ENCODE measurements around the gene CDH4.

Gene CDH4

DNA sequence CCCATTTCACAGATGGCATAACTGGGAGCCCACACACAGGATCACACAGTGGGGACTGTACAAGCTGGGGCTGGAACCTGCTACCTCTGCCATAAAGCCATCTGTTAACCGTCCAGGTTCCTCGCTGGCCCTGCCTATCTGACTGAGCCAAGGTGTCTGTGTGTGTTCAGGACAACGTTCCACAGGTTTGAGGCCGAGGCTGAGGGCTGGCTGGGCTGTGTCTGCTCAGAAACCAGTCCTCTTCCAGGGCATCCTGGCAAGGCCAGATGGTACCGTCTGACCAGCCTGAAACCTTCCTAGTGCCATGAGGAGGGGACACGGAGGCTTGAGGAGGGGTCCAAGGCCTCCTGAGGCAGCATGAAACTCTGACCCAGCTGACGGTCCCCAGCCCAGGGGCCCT lies 663.0 kb downstream of the CDH4 start:
- H3K9me3 ChIP-seq (ENCODE audit: insufficient read depth, low read length), result no peaks in the 10 kb centered on the region
- H2AFZ ChIP-seq (ENCODE audit: low read depth, low read length, severe bottlenecking), result no peak overlapping the region
- H3K36me3 ChIP-seq (ENCODE audit: low read length), result no peaks in the 10 kb centered on the region
- H3K4me3 ChIP-seq (ENCODE audit: insufficient read depth, low read length, poor library complexity, severe bottlenecking), result no peak overlapping the region
- no peaks in the 10 kb centered on the region for H3F3A ChIP-seq (ENCODE audit: insufficient read depth)
- H3K9ac ChIP-seq (ENCODE audit: low read length), result no peak overlapping the region
- H3K27ac ChIP-seq (ENCODE audit: low read depth, low read length), result no peak overlapping the region
- TF ChIP-seq, protein P1, sequence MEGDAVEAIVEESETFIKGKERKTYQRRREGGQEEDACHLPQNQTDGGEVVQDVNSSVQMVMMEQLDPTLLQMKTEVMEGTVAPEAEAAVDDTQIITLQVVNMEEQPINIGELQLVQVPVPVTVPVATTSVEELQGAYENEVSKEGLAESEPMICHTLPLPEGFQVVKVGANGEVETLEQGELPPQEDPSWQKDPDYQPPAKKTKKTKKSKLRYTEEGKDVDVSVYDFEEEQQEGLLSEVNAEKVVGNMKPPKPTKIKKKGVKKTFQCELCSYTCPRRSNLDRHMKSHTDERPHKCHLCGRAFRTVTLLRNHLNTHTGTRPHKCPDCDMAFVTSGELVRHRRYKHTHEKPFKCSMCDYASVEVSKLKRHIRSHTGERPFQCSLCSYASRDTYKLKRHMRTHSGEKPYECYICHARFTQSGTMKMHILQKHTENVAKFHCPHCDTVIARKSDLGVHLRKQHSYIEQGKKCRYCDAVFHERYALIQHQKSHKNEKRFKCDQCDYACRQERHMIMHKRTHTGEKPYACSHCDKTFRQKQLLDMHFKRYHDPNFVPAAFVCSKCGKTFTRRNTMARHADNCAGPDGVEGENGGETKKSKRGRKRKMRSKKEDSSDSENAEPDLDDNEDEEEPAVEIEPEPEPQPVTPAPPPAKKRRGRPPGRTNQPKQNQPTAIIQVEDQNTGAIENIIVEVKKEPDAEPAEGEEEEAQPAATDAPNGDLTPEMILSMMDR (IDR thresholded peaks at IDR 0.05; ENCODE audit: insufficient read depth, low read length, poor library complexity, severe bottlenecking), result no peak
- no peak for TF ChIP-seq EZH2phosphoT487 (conservative IDR thresholded peaks at IDR 0.05; ENCODE audit: low read length)
- no peak overlapping the region for H3K4me2 ChIP-seq (ENCODE audit: low read depth, low read length, poor library complexity, severe bottlenecking)
- H3K27me3 ChIP-seq (ENCODE audit: low read length), result no peaks in the 10 kb centered on the region
- no peaks in the 10 kb centered on the region for H3K9me2 ChIP-seq (replicated peaks; ENCODE audit: insufficient read depth, low read length)
- H3K79me2 ChIP-seq (ENCODE audit: insufficient read depth, low read length), result no peaks in the 10 kb centered on the region
- no peaks in the 10 kb centered on the region for H4K20me1 ChIP-seq (ENCODE audit: low read depth, low read length)

DNA sequence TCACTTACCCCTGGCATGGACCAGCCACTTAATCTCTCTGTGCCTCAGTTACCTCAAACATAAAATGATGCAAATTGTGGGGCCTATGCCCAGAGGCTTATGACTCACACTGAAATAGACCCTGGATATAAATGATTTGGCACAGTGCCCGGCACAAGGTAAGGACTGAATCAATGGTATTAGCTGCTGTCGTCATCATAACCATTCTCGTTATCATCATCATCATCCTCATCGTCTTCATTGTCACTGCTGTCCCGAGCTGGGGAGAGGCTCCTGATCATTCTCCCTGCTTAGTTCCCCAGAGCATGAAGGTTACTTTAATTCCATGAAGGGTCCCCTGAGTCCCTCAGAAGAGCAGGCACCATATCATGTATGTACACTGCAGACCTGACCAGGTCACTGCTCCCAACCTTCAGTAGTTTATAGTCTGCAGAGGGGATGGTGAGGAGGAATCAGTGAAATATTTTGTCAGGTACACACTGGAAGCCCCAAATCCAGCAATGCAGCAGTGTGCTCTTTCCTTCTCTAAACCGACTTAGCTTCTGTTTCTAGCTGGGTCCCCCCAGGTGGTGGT lies 664.3 kb downstream of the CDH4 start:
- TF ChIP-seq, protein P1 (IDR thresholded peaks at IDR 0.05; ENCODE audit: insufficient read depth, low read length, poor library complexity, severe bottlenecking), result no peak
- no peak for TF ChIP-seq EZH2phosphoT487 (conservative IDR thresholded peaks at IDR 0.05; ENCODE audit: low read length)
- no peak overlapping the region for H2AFZ ChIP-seq (ENCODE audit: low read depth, low read length, severe bottlenecking)
- no peaks in the 10 kb centered on the region for H3K9me3 ChIP-seq (ENCODE audit: insufficient read depth, low read length)
- no peaks in the 10 kb centered on the region for H3K36me3 ChIP-seq (ENCODE audit: low read length)
- no peak overlapping the region for H3K4me2 ChIP-seq (ENCODE audit: low read depth, low read length, poor library complexity, severe bottlenecking)
- no peaks in the 10 kb centered on the region for H3F3A ChIP-seq (ENCODE audit: insufficient read depth)
- no peaks in the 10 kb centered on the region for H3K9me2 ChIP-seq (replicated peaks; ENCODE audit: insufficient read depth, low read length)
- no peak overlapping the region for H3K4me3 ChIP-seq (ENCODE audit: insufficient read depth, low read length, poor library complexity, severe bottlenecking)
- no peak overlapping the region for H3K9ac ChIP-seq (ENCODE audit: low read length)
- H3K79me2 ChIP-seq (ENCODE audit: insufficient read depth, low read length), result no peaks in the 10 kb centered on the region
- H3K27ac ChIP-seq (ENCODE audit: low read depth, low read length), result no peak overlapping the region
- H3K27me3 ChIP-seq (ENCODE audit: low read length), result no peaks in the 10 kb centered on the region
- H4K20me1 ChIP-seq (ENCODE audit: low read depth, low read length), result no peaks in the 10 kb centered on the region

DNA sequence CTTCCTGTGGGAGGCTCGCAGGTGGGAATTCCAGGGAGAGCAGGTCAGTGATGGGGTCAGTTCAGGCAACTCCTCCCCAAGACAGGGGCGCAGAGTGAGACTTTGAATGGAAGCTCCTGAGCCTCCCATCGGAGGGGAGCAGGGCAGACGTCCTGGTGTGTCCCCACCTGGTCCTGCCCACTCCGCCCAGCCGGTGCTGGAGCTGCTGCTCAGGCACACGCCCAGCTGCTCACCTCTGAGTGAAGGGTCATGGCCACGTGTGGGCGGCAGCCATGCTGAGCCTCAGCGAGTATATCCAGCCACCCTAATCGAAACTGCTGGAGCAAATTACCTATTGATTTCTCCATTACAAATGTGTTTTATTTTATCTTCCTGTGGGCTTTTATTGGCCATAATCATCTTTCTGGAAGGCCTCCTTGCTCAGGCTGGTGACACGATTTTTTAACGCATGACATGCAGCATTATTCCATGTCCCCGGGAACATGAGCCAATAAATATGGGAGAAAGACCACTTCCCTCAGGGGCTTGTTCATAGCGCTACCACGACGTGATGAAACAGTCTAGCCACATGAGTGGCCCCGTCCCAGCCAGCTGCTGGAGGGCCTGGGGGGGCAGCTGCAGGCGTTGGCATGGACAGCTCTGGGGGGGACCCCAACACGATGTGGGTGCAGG lies 665.5 kb downstream of the CDH4 start:
- H3K36me3 ChIP-seq (ENCODE audit: low read length), result no peaks in the 10 kb centered on the region
- no peaks in the 10 kb centered on the region for H3K9me3 ChIP-seq (ENCODE audit: insufficient read depth, low read length)
- no peaks in the 10 kb centered on the region for H3K27me3 ChIP-seq (ENCODE audit: low read length)
- H3K9me2 ChIP-seq (replicated peaks; ENCODE audit: insufficient read depth, low read length), result no peaks in the 10 kb centered on the region
- H3K4me3 ChIP-seq (ENCODE audit: insufficient read depth, low read length, poor library complexity, severe bottlenecking), result no peak overlapping the region
- no peak overlapping the region for H3K4me2 ChIP-seq (ENCODE audit: low read depth, low read length, poor library complexity, severe bottlenecking)
- H3F3A ChIP-seq (ENCODE audit: insufficient read depth), result no peaks in the 10 kb centered on the region
- TF ChIP-seq EZH2phosphoT487 (conservative IDR thresholded peaks at IDR 0.05; ENCODE audit: low read length), result no peak
- TF ChIP-seq, protein P1 (IDR thresholded peaks at IDR 0.05; ENCODE audit: insufficient read depth, low read length, poor library complexity, severe bottlenecking), result no peak
- H3K9ac ChIP-seq (ENCODE audit: low read length), result no peak overlapping the region
- H3K27ac ChIP-seq (ENCODE audit: low read depth, low read length), result no peak overlapping the region
- no peaks in the 10 kb centered on the region for H3K79me2 ChIP-seq (ENCODE audit: insufficient read depth, low read length)
- H2AFZ ChIP-seq (ENCODE audit: low read depth, low read length, severe bottlenecking), result no peak overlapping the region
- no peaks in the 10 kb centered on the region for H4K20me1 ChIP-seq (ENCODE audit: low read depth, low read length)
